ENCODE data around the gene GALK2.
A peak's percentile ranks its signal among the peaks of the same experiment; 100 is the strongest.

GALK2 gene

GRCh38 chr15:49169880-49170597, at the start of gene GALK2:
GALK2 (plus strand) TSS chr15:49170247; CDS start chr15:49170323, 76 bp downstream.
- DNase-seq = peak; percentile 66

GRCh38 chr15:49120832-49121231, 49.2 kb upstream of the GALK2 start:
- no peak for DNase-seq

DNA sequence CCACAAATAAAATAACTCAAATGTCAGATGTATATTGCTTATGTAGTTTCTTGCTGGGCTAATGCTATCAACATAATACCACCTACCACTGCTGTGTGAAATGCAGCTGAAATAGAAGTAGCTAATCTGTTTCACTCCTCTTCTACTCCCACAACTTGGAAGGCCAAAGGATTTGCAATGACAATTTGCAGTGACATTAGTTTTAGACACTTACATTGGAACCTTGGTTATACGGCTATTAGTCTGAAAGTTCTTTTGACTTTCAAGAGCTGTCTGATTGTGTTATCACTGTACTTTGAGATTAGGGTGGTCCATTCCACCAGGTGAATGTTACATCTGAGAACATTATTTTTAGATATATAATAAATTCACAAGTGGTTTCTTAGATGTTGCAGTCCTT, 48.1 kb upstream of the GALK2 start:
- no peak for DNase-seq

DNA sequence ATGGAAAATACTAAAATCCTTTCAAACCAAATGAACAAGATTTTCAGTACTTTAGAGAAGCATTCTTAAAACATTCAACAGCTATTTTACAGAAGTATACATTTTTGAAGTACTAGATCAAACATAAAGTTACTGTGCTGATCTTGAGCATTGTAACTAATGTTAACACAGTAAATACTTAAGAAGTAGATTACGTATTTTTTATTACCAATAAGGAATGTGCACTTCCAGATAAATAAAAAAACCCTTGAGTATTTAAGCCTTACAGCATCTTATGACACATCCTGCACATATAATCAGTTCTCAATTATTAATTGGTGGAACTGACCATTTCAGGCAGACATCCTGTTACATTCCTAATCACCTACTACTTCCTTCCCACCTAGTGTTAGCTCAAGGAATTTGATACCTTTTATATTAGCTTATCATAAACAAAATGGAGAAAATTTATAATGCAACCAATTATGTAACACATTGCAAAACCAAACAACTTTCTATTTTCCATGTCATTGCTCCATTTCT, 47.4 kb upstream of the GALK2 start:
- no peak for DNase-seq

DNA sequence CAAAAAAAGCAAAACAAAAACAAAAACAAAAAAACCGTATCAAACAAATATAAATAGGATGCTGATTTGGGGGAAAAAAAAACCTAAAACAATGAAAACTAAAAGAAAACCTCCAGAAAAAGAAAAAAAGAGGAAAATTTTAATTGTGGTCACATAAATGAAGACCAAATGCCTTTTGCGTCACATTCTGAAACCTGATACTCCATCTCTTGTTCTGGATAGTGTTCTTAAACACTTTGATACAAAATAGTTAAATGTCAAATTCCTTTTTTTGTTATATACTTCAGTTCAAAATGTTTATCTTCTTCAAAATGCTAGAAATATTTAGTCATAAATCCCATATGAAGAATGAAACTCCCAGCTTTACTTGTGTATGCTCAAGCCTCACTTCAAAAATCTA, 45.7 kb upstream of the GALK2 start:
- DNase-seq = no peak

GRCh38 chr15:49131403-49131802, 38.6 kb upstream of the GALK2 start:
- no peak for DNase-seq

DNA sequence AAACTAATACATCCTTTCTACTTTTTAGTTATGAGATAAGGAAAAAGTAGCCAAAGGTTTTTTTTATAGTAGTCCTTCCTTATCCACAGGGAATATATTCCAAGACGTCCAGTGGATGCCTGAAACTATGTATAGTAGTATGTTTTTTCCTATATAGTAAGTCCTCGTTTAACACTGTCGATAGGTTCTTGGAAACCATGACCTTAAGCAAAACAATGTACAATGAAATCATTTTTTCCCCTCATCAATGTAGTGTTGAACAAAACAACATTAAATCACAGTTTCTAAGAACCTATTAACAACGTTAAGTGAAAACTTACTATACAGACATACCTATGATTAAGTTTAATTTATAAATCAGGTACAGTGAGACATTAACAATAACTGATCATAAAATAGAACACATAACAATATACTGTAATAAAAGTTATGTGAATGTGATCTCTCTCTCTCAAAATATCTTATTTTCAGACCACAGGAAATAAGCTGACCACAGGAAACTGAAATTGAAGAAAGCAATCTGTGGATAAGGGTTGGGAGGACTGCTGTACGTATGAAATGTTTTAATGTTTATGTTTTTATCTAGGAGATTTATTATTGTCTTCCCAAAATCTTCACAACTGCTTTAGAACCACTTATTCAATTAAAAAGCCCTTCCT, 35.2 kb upstream of the GALK2 start:
- no peak for DNase-seq

DNA sequence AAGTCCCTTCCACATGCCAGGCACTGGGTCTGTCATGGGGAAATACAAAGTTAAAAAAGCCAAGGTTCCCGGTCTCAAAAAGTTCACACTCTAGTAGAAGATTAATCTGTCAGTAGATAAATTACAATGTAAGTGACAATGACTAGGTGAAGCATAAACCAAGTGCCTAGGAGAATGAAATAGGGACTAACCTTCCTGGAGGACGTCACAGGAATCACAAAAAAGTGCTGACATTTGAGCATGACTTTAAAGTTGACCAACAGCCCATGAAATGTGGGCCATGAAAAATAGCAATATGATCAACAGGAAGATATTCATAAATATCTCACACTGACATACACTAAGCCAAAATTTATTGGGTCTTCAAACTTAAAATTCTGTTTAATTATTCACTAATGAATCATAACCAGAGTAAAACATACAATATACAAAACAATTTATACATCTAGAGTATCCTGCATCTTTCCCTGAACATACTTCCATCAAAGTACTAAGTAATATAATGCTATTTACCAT, 34.6 kb upstream of the GALK2 start:
- DNase-seq = no peak

DNA sequence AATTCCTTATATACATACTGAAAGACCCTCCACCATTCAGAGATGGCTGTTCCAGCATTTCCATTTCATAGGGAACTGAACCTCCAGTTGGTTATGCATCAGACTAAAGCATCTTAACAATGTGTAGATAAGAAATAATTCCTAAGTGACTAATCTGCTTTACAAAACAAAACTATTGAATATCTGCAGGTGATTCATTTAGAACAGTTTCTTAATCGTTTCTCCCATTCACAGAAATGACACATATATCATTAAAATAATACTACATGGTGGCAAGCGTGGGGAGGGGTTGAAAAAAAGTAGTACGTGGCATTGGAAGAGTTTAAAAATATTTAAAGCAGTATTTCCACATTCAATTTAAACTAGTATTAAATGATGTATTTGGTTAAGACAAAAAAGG, 34.1 kb upstream of the GALK2 start:
- DNase-seq = no peak

DNA sequence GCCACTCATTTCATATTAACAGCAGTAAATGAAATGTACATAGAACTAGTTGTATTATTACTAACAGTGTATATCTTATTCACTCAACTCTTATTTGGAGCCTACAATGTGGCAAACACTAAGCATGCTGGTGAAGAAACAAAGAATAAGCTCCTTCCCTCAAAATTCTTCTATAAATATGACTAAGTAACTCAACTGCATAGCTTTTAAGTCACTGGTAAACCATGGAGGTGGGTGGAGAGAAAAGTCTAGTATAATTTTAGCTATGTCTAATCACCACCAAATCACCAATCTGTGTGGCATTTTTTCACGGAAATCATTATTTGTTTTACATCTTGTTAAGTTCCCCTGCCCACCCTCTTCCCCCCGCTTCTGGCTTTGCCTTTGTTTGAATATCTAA, 32.2 kb upstream of the GALK2 start:
- no peak for DNase-seq

GRCh38 chr15:49145651-49146609, 24.1 kb upstream of the GALK2 start:
- DNase-seq = no peak

GRCh38 chr15:49148298-49148697, 21.7 kb upstream of the GALK2 start:
- no peak for DNase-seq

GRCh38 chr15:49148727-49149126, 21.3 kb upstream of the GALK2 start:
- DNase-seq = no peak

GRCh38 chr15:49151831-49152230, 18.2 kb upstream of the GALK2 start:
- DNase-seq = no peak

- no peak for DNase-seq
Observed at GRCh38 chr15:49152552-49153312, 17.3 kb upstream of the GALK2 start.

DNA sequence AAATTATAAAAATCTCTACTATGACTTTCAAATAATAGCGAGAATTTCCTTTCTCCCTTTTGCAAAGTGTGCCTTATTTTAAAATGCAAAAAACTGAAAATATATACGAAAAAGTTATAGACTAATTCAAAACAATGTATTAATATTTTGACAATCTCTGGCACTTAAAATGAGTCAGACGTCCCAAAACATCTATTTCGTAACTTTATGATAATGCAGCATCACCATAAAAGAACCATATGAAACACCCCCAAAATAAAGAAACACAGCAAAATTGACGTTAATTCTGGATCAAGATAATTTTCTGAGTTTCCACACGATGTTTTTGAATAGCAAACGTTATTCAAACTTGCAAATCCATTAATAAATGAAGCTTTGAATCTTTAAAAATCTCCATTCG, 15.7 kb upstream of the GALK2 start:
- DNase-seq = no peak

GRCh38 chr15:49154799-49155109, 15.3 kb upstream of the GALK2 start:
- DNase-seq = no peak

- peak; percentile 75 for DNase-seq
Observed at GRCh38 chr15:49155110-49155833, 14.8 kb upstream of the GALK2 start, which contains the start of gene COPS2. COPS2 (minus strand) TSS chr15:49155599; CDS start chr15:49155578, 21 bp downstream.

- no peak for DNase-seq
Observed at GRCh38 chr15:49155834-49156627, 14.0 kb upstream of the GALK2 start.

DNA sequence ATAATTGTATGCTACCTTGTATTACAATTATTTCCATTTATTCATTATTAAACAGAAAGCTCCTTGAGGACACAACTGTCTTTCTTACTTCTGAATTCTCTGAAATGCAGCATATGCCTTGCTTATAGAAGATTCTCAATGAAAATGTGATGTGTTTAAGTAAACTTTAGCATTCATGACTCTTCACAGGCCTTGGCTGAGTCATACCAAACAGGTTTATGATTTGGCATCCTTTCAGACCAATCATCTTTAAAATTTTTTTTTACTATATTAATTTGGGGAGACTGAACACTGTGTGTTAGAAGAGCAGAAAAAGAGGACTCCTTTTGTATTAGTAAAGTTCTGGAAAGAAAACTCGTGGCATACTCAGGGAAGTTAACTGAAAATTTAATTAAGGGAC, 6.4 kb upstream of the GALK2 start:
- no peak for DNase-seq

DNA sequence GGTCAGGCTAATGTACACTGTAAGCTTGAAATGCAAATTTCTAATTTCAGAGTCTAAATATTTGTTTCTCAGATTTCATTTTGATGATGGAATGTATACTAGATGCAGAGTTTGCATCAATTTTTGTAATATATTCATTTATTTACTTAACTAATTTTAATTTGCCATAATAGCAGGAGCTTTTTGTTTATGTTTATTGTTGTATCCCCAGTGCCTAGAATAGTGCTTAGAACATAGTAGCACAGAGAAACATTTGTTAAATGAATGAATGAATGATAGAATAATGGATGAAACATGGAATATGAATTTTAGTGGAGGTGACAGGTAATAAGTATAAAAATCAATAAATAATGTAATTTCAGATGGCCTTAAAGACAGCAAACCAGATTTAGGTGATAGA, 5.2 kb upstream of the GALK2 start:
- DNase-seq = no peak
